ENCODE results near the gene MRS2. TPM values are rescaled to one million over a fixed set of nuclear protein-coding genes. Genes with fewer than 3 reads are reported as not detected.
A peak's percentile ranks its signal among the peaks of the same experiment; 100 is the strongest.

MRS2 gene
- total and polyA plus RNA-seq, 9 donors: 10.0 to 20.6 (median 16.4) TPM

DNA sequence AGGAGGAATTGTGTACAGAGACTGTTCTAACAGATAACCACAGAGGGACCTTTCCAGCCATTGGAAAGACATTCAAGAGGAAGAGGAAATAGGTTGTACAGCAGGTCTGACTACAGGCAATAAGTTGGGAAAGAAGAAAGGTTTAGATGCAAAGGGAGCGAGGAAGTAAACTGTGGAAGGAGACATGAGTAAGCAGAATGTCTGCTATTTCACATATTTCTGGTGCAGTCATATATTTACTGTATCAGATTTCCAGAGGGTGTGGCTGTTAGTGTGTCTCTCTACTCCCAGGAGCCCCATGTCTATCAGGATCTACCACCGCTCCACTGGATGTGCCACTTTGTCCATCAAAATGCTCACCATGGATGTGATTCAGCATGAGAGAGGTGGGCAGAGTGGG lies 25.9 kb downstream of the MRS2 start:
- Histone ChIP-seq H3K4me3 (no peak overlapping the region), H3K9me3 (no peaks in the 10 kb centered on the region), H3K4me1 (ENCODE audit: insufficient read depth) (no peaks in the 10 kb centered on the region), H3K27ac (no peak overlapping the region), H3K36me3 (no peaks in the 10 kb centered on the region), H3K27me3 (no peaks in the 10 kb centered on the region)
- TF ChIP-seq, protein P1, sequence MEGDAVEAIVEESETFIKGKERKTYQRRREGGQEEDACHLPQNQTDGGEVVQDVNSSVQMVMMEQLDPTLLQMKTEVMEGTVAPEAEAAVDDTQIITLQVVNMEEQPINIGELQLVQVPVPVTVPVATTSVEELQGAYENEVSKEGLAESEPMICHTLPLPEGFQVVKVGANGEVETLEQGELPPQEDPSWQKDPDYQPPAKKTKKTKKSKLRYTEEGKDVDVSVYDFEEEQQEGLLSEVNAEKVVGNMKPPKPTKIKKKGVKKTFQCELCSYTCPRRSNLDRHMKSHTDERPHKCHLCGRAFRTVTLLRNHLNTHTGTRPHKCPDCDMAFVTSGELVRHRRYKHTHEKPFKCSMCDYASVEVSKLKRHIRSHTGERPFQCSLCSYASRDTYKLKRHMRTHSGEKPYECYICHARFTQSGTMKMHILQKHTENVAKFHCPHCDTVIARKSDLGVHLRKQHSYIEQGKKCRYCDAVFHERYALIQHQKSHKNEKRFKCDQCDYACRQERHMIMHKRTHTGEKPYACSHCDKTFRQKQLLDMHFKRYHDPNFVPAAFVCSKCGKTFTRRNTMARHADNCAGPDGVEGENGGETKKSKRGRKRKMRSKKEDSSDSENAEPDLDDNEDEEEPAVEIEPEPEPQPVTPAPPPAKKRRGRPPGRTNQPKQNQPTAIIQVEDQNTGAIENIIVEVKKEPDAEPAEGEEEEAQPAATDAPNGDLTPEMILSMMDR (IDR thresholded peaks at IDR 0.05): no peak
- TF ChIP-seq EP300 (IDR thresholded peaks at IDR 0.05): no peak
- TF ChIP-seq POLR2A (IDR thresholded peaks at IDR 0.05): no peak
- 88 to 97% (median 96%) methylated on average over 2 of the region's 2 CpGs for WGBS, 3 donors
- no peak for DNase-seq
- intact Hi-C loops (cut with DNase I): no loop called here

DNA sequence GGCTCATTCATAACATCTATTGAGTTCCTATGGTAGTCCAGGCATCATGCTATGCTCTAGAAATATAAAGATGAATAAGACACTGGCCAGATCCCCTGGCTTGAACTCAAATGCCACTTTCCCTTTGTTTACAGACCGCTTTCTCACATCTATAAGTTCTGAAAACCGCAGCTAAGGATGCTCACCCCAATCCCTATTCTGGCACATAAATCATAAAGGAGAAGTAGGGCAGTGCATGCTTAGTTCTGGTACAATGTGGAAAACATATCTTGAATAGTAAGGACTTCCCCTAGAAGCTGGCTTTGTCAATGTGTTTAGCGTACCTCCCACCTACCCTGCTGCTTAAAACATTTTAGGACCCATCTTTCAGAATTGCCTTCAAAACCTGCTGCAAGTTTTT lies 26.4 kb downstream of the MRS2 start:
- intact Hi-C loops (cut with DNase I): no loop called here
- Histone ChIP-seq H3K4me1 (ENCODE audit: insufficient read depth) (no peaks in the 10 kb centered on the region), H3K4me3 (no peak overlapping the region), H3K27ac (no peak overlapping the region), H3K36me3 (no peaks in the 10 kb centered on the region), H3K27me3 (no peaks in the 10 kb centered on the region), H3K9me3 (no peaks in the 10 kb centered on the region)
- no peak for DNase-seq
- TF ChIP-seq EP300 (IDR thresholded peaks at IDR 0.05) (no peak), POLR2A (IDR thresholded peaks at IDR 0.05) (no peak)
- TF ChIP-seq, protein P1 (IDR thresholded peaks at IDR 0.05): no peak
- WGBS, 3 donors: 76 to 85% (median 84%) methylated on average over 3 of the region's 3 CpGs

DNA sequence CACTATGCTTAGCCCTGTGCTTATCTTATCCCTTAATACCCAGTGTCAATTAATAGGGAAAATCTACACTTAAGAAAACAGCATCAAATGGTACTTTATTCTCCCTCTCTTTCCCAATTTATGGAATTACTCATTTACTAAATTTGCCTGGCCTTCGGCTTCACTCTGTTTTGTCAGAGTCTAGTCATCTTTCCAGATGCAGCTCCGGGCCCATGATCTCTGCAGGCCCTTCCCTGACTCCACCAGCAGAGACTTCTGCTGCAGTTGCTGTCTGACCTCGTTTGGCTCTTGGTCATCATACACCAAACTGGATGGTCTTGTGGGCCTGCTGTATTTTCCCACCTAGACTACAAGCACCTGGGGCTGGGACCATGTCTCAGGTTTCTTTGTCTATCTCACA lies 27.4 kb downstream of the MRS2 start:
- TF ChIP-seq, protein P1 (IDR thresholded peaks at IDR 0.05): no peak
- no peak for TF ChIP-seq POLR2A (IDR thresholded peaks at IDR 0.05)
- no peak for TF ChIP-seq EP300 (IDR thresholded peaks at IDR 0.05)
- WGBS, 3 donors: 78 to 83% (median 79%) methylated on average over 3 of the region's 3 CpGs
- intact Hi-C loops (cut with DNase I): no loop called here

DNA sequence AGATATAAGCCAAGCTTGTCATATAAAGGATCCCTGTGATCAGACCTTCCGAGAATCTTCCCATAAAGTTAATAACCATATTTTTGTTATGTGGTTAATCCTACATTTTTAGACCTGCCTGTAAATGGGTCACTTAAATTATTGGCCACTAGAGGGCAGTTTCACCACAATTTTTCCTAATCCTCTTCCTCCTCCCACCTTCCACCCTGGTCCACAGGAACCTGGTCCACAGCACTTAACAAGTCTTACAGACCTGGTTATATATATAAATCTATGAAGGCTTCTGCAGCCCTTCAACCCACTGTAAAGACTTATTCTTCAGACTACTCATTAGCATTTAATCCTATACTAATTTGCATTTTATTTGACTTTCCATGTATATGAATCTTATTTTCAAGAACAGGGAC lies 28.3 kb downstream of the MRS2 start:
- TF ChIP-seq, protein P1 (IDR thresholded peaks at IDR 0.05): peak in 1 of 3 donors; percentile 14
- no peak for TF ChIP-seq EP300 (IDR thresholded peaks at IDR 0.05)
- no peak for DNase-seq
- H3K9me3 ChIP-seq: no peaks in the 10 kb centered on the region
- H3K27ac ChIP-seq: no peak overlapping the region
- intact Hi-C loops (cut with DNase I): no loop called here
- no peaks in the 10 kb centered on the region for H3K4me1 ChIP-seq (ENCODE audit: insufficient read depth)
- 74 to 88% (median 87%) methylated on average over 1 of the region's 1 CpG for WGBS, 3 donors
- H3K36me3 ChIP-seq: no peaks in the 10 kb centered on the region
- H3K4me3 ChIP-seq: no peak overlapping the region
- no peaks in the 10 kb centered on the region for H3K27me3 ChIP-seq

More for the DNA sequence above, 27.4 kb downstream of the MRS2 start:
- no peak overlapping the region for H3K27ac ChIP-seq
- no peaks in the 10 kb centered on the region for H3K27me3 ChIP-seq
- H3K4me3 ChIP-seq: no peak overlapping the region
- no peak for DNase-seq
- H3K9me3 ChIP-seq: no peaks in the 10 kb centered on the region
- H3K4me1 ChIP-seq (ENCODE audit: insufficient read depth): no peaks in the 10 kb centered on the region
- no peaks in the 10 kb centered on the region for H3K36me3 ChIP-seq

DNA sequence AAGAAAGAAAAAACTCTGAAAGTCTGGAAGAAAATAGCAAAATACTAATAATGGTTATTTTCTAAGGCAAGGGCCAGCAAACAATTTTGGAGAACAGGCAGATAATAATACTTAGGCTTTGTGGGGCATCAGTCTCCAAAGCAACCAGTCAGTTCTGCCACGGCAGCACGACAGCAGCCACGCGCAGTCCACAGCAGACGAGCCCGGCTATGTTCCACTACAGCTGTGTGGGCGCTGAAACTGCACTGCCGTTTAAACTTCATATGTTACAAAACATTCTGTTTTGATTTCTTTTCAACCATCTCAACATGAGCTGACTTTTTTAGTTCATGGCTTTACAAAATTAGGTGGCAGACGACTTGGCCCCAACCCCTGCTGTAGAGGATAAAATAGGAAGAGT lies 29.9 kb downstream of the MRS2 start:
- no peak overlapping the region for H3K27ac ChIP-seq
- H3K4me3 ChIP-seq: no peak overlapping the region
- H3K9me3 ChIP-seq: no peaks in the 10 kb centered on the region
- no peaks in the 10 kb centered on the region for H3K27me3 ChIP-seq
- 89 to 93% (median 91%) methylated on average over 9 of the region's 9 CpGs for WGBS, 3 donors
- H3K36me3 ChIP-seq: no peaks in the 10 kb centered on the region
- DNase-seq: no peak
- intact Hi-C loops (cut with DNase I): no loop called here
- TF ChIP-seq POLR2A (IDR thresholded peaks at IDR 0.05) (no peak), EP300 (IDR thresholded peaks at IDR 0.05) (no peak)
- TF ChIP-seq, protein P1 (IDR thresholded peaks at IDR 0.05): no peak
- no peaks in the 10 kb centered on the region for H3K4me1 ChIP-seq (ENCODE audit: insufficient read depth)
